ENCODE data around the gene ANKRD12. TPM values are rescaled to one million over a fixed set of nuclear protein-coding genes. Genes with fewer than 3 reads are reported as not detected.

ANKRD12 gene
- total RNA-seq, 3 donors from 2014 or later = 46.8 to 108 (median 63.6) TPM

GRCh38 chr18:9140381-9140780, 3.8 kb downstream of the ANKRD12 start:
- DNase-seq (no peak), ATAC-seq (no peak)
- Histone ChIP-seq H3K9me3 (no peaks in the 10 kb centered on the region), H3K4me1 (ENCODE audit: low read depth) (peaks cover 29% of the 10 kb centered on the region), H3K4me3 (no peak overlapping the region), H3K36me3 (ENCODE audit: low read depth) (peaks cover 9% of the 10 kb centered on the region)
- TF ChIP-seq CTCF (IDR thresholded peaks at IDR 0.05) = no peak
- intact Hi-C loops (cut with DNase I, micrococcal nuclease) = loop anchor here in 1 of 2 donors (5.0 kb wide), 1 partner anchor 63 kb away; no protein-coding TSS in a partner anchor

- DNase-seq (no peak), ATAC-seq (no peak)
- peaks cover 26% of the 10 kb centered on the region for H3K4me1 ChIP-seq (ENCODE audit: low read depth)
- H3K36me3 ChIP-seq (ENCODE audit: low read depth) = peaks cover 7% of the 10 kb centered on the region
- intact Hi-C loops (cut with DNase I, micrococcal nuclease) = loop anchor here in 1 of 2 donors (5.0 kb wide), 1 partner anchor 64 kb away; no protein-coding TSS in a partner anchor
- H3K4me3 ChIP-seq = no peak overlapping the region
- TF ChIP-seq CTCF (IDR thresholded peaks at IDR 0.05) = no peak
- no peaks in the 10 kb centered on the region for H3K9me3 ChIP-seq
These were observed 4.4 kb downstream of the ANKRD12 start for GRCh38 chr18:9140984-9141383.

GRCh38 chr18:9146224-9146623, 9.6 kb downstream of the ANKRD12 start:
- H3K4me1 ChIP-seq (ENCODE audit: low read depth) = peaks cover 27% of the 10 kb centered on the region

GRCh38 chr18:9147440-9148202, 11.0 kb downstream of the ANKRD12 start:
- DNase-seq = peak in 1 of 3 donors; percentile 58

More at GRCh38 chr18:9146224-9146623, 9.6 kb downstream of the ANKRD12 start:
- no peak overlapping the region for H3K4me3 ChIP-seq
- no peak for DNase-seq
- intact Hi-C loops (cut with DNase I, micrococcal nuclease) = loop anchor here in 1 of 2 donors (5.0 kb wide), 1 partner anchor 74 kb away; no protein-coding TSS in a partner anchor
- TF ChIP-seq CTCF (IDR thresholded peaks at IDR 0.05) = no peak
- H3K36me3 ChIP-seq (ENCODE audit: low read depth) = no peaks in the 10 kb centered on the region
- no peak for ATAC-seq
- H3K9me3 ChIP-seq = no peaks in the 10 kb centered on the region

GRCh38 chr18:9148203-9148552, 11.6 kb downstream of the ANKRD12 start:
- Histone ChIP-seq H3K4me3 (no peak overlapping the region), H3K4me1 (ENCODE audit: low read depth) (peaks cover 19% of the 10 kb centered on the region), H3K9me3 (no peaks in the 10 kb centered on the region), H3K36me3 (ENCODE audit: low read depth) (no peaks in the 10 kb centered on the region)
- no peak for ATAC-seq
- no peak for DNase-seq
- no peak for TF ChIP-seq CTCF (IDR thresholded peaks at IDR 0.05)
- intact Hi-C loops (cut with DNase I, micrococcal nuclease) = loop anchor here in 1 of 2 donors (5.0 kb wide), 1 partner anchor 76 kb away; no protein-coding TSS in a partner anchor

More at GRCh38 chr18:9147440-9148202, 11.0 kb downstream of the ANKRD12 start:
- Histone ChIP-seq H3K36me3 (ENCODE audit: low read depth) (no peaks in the 10 kb centered on the region), H3K9me3 (no peaks in the 10 kb centered on the region), H3K4me3 (no peak overlapping the region), H3K4me1 (ENCODE audit: low read depth) (peaks cover 19% of the 10 kb centered on the region)
- ATAC-seq = peak; percentile 91
- intact Hi-C loops (cut with DNase I, micrococcal nuclease) = loop anchor here in 1 of 2 donors (5.0 kb wide), 1 partner anchor 75 kb away; no protein-coding TSS in a partner anchor
- peak; percentile 53 for TF ChIP-seq CTCF (IDR thresholded peaks at IDR 0.05)

Data from mucosa of descending colon (tissue), 3 donors.